Esophagus muscularis mucosa (tissue), 4 donors: ENCODE measurements around the gene STIMATE. TPM values are rescaled to one million over a fixed set of nuclear protein-coding genes. Genes with fewer than 3 reads are reported as not detected.

Source experiments
- DNase-seq: peaks from one replicate; pipeline ENCODE4 v3.0.0-alpha.2; 2017; ENCODE audit errors: extremely low spot score
- H3K27ac ChIP-seq, 4 donors: fragments of 200-600 bp; sonication (generic); replicated peaks in 1 of 4; 1 replicate in 3 of 4; 2 replicates in 1 of 4; pipeline ENCODE4 v1.5.1; 2016 to 2019; ENCODE audit warnings: mild to moderate bottlenecking in 1 of 4
- H3K27me3 ChIP-seq, 4 donors: fragments of 200-600 bp; sonication (generic); one replicate each; pipeline versions ENCODE4 v1.5.1 to v1.6.0; 2016 to 2019
- H3K36me3 ChIP-seq, 4 donors: fragments of 200-600 bp; sonication (generic); one replicate each; pipeline ENCODE4 v1.5.1; 2016 to 2019
- H3K4me1 ChIP-seq, 4 donors: fragments of 200-600 bp; sonication (generic); one replicate each; pipeline ENCODE4 v1.5.1; 2016 to 2019
- H3K4me3 ChIP-seq, 4 donors: fragments of 200-600 bp; sonication (generic); 1 replicate in 2 of 4; 2 replicates in 2 of 4; pipeline ENCODE4 v1.5.1; 2016 to 2019; ENCODE audit warnings: mild to moderate bottlenecking in 4 of 4, moderate library complexity in 1 of 4
- H3K9me3 ChIP-seq, 4 donors: fragments of 200-600 bp; sonication (generic); 1 replicate in 3 of 4; 2 replicates in 1 of 4; pipeline ENCODE4 v1.5.1; 2016 to 2019
- CTCF ChIP-seq, 3 experiments: fragments of 200-600 bp in 2 of 3; fragments of 450-650 bp in 1 of 3; sonication (generic) in 2 of 3; IDR thresholded peaks; one replicate each; pipeline ENCODE4 v1.5.1; 2017 to 2019; ENCODE audit warnings: antibody characterized with exemption in 3 of 3, mild to moderate bottlenecking in 2 of 3, moderate library complexity in 1 of 3
- EP300 ChIP-seq: sonication (generic); formaldehyde crosslinking; IDR thresholded peaks from one replicate; pipeline ENCODE4 v1.6.1; 2017; ENCODE audit warnings: antibody characterized with exemption
- POLR2A ChIP-seq: fragments of 450-650 bp; IDR thresholded peaks from one replicate; pipeline ENCODE4 v1.6.1; 2017; ENCODE audit warnings: antibody characterized with exemption, moderate library complexity, mild to moderate bottlenecking, low read depth
- POLR2AphosphoS5 ChIP-seq, 2 donors: sonication (generic); formaldehyde crosslinking; IDR thresholded peaks; one replicate each; pipeline ENCODE4 v1.6.1; 2017; ENCODE audit warnings: antibody characterized with exemption in 2 of 2
- WGBS: methylation state at CpG from one replicate; pipeline ENCODE4 v1.1.5; 2018; 5-methylcytosine and 5-hydroxymethylcytosine counted together
- intact Hi-C: fragments of 100-400 bp; cut with DNase I; formaldehyde crosslinking; loops from one replicate; pipeline ENCODE4 v1.15.1; 2023
- total RNA-seq, 4 donors: library from RNA; depleted of rRNA; stranded (reverse); fragments of >200 nt; gene quantifications; one replicate each; pipeline versions ENCODE4 v1.1.0 to v1.2.1, GENCODE V29; 2016

Gene STIMATE
- total RNA-seq, 4 donors from 2014 or later, result 10.4 to 23.6 (median 14.7) TPM

DNA sequence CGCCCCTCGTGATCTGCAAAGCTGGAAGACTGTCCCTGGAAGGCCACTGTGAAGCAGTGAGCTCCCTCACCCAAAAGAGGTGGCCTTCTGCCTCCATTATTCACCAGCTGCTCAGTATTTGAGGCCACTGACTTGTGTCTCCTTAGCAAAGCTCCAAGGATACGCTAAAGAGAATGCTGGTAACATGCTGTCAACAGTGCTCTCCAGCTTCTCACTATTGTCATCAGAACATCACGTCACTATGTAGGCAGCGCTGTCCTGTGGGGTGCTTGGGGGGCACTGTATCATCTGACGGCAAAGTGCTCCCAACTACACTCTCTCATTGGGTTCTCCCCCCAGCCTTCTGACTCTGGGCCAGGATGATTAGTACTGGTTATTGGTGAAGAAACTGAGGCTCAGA, 81.1 kb downstream of the STIMATE start:
- 93% methylated on average over 4 of the region's 6 CpGs for WGBS

DNA sequence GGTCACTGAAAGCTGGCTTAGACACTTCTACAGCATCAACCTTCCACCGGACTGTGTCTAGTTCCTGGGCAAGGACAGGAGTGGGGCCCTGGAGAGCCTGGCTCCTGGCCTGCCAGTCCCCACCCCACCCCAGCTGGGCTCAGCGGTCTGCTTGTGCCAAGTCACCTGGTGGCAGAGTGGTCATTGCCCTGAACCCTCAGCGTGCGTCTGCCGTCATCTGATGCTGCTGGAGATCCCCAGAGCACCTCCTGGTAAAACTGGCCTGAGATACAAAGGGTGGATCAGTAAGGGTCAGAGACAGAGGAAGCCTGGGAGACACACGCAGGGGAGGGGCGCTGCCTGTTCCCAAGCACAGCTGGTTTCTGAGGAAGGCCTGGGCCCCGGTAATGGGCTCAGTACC, 83.5 kb downstream of the STIMATE start:
- Histone ChIP-seq H3K9me3 (no peaks in the 10 kb centered on the region), H3K36me3 (no peaks in the 10 kb centered on the region), H3K4me1 (no peaks in the 10 kb centered on the region), H3K4me3 (no peak overlapping the region), H3K27me3 (no peaks in the 10 kb centered on the region), H3K27ac (no peak overlapping the region)
- intact Hi-C loops, result no loop called here
- TF ChIP-seq EP300, result no peak
- TF ChIP-seq POLR2A, result no peak
- TF ChIP-seq CTCF (IDR thresholded peaks at IDR 0.05), result no peak
- TF ChIP-seq POLR2AphosphoS5 (IDR thresholded peaks at IDR 0.05), result no peak
- DNase-seq, result no peak
- WGBS, result 94% methylated on average over 3 of the region's 8 CpGs

More for the DNA sequence above, 81.1 kb downstream of the STIMATE start:
- Histone ChIP-seq H3K9me3 (no peaks in the 10 kb centered on the region), H3K27me3 (no peaks in the 10 kb centered on the region), H3K4me3 (no peak overlapping the region), H3K4me1 (no peaks in the 10 kb centered on the region), H3K36me3 (peaks cover 0 to 6% (median 2%) of the 10 kb centered on the region in 4 donors), H3K27ac (no peak overlapping the region)
- no peak for DNase-seq
- intact Hi-C loops, result no loop called here
- TF ChIP-seq POLR2A (no peak), EP300 (no peak), POLR2AphosphoS5 (IDR thresholded peaks at IDR 0.05) (no peak), CTCF (IDR thresholded peaks at IDR 0.05) (no peak)

- TF ChIP-seq CTCF (IDR thresholded peaks at IDR 0.05) (no peak), POLR2AphosphoS5 (IDR thresholded peaks at IDR 0.05) (no peak), EP300 (no peak), POLR2A (no peak)
- no peak for DNase-seq
- H3K27ac ChIP-seq, result no peak overlapping the region
- WGBS, result 90% methylated on average over 5 of the region's 7 CpGs
- no peak overlapping the region for H3K4me3 ChIP-seq
- intact Hi-C loops, result no loop called here
- H3K9me3 ChIP-seq, result no peaks in the 10 kb centered on the region
- H3K27me3 ChIP-seq, result no peaks in the 10 kb centered on the region
- no peaks in the 10 kb centered on the region for H3K36me3 ChIP-seq
- no peaks in the 10 kb centered on the region for H3K4me1 ChIP-seq
Measured at GRCh38 chr3:52811452-52812011, 85.8 kb downstream of the STIMATE start.

- Histone ChIP-seq H3K27ac (no peak overlapping the region), H3K27me3 (peaks cover 0 to 2% (median 0%) of the 10 kb centered on the region in 4 donors), H3K4me3 (no peak overlapping the region), H3K9me3 (no peaks in the 10 kb centered on the region), H3K4me1 (no peaks in the 10 kb centered on the region), H3K36me3 (no peaks in the 10 kb centered on the region)
- no peak for TF ChIP-seq POLR2AphosphoS5 (IDR thresholded peaks at IDR 0.05)
- TF ChIP-seq POLR2A, result no peak
- no peak for TF ChIP-seq CTCF (IDR thresholded peaks at IDR 0.05)
- no peak for TF ChIP-seq EP300
- intact Hi-C loops, result no loop called here
- no peak for DNase-seq
- 92% methylated on average over 11 of the region's 11 CpGs for WGBS
Measured at GRCh38 chr3:52810923-52811322, 86.4 kb downstream of the STIMATE start.
